Panc1 (cell line): ENCODE data around the gene CNOT6L.

Source experiments
- POLR2AphosphoS5 ChIP-seq: IDR thresholded peaks from 2 replicates; pipeline ENCODE4 v1.6.1; 2012; ENCODE audit warnings: mild to moderate bottlenecking, low read depth, low read length, moderate library complexity
- SIN3A ChIP-seq: IDR thresholded peaks from 2 replicates; pipeline ENCODE4 v1.6.1; 2012; ENCODE audit warnings: low read depth, mild to moderate bottlenecking, low read length, moderate library complexity, borderline replicate concordance; ENCODE audit not compliant: insufficient read depth
- TF ChIP-seq, protein P1 (sequence below): fragments of 450-650 bp; IDR thresholded peaks from 2 replicates; pipeline ENCODE4 v1.5.1; 2017; ENCODE audit warnings: mild to moderate bottlenecking
- TF ChIP-seq, protein P2 (sequence below), 2 experiments: IDR thresholded peaks; 2 replicates each; pipeline ENCODE4 v1.6.1; 2011 to 2012; ENCODE audit warnings: low read depth in 2 of 2, control low read depth in 1 of 2, low read length in 1 of 2, mild to moderate bottlenecking in 1 of 2, moderate library complexity in 1 of 2; ENCODE audit not compliant: insufficient read depth in 1 of 2

DNA sequence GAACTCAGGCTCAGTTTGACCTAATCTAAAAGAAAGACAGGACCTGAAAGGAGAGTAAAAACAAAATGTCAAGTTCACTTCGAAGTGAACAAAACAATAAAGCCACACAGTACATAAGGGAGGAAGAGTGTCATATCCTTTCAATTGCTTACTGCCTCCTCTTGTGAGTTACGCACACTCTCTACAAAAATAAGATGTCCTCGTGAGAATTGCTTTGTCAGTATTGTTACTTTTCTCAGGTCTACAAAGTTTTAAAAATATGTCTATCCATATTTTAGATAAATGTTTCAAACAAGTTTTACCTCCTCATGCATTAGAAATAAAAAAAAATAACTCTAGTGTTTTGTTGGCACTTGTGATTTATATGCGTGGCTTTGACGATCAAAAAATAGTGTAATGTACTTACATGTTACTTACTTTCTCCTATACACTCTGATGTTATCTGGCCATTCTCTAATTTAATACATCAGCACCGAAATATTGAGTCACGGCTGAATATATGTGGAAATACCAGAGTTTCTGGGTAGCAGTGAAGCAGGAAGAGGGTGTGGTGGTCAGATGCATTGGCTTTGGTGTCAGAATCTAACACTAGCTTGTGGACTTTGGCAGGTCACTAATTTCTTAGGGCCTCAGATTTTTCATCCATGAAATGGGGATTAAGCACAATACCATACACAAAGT is 35.4 kb upstream of the CNOT6L start:
- TF ChIP-seq, protein P1, sequence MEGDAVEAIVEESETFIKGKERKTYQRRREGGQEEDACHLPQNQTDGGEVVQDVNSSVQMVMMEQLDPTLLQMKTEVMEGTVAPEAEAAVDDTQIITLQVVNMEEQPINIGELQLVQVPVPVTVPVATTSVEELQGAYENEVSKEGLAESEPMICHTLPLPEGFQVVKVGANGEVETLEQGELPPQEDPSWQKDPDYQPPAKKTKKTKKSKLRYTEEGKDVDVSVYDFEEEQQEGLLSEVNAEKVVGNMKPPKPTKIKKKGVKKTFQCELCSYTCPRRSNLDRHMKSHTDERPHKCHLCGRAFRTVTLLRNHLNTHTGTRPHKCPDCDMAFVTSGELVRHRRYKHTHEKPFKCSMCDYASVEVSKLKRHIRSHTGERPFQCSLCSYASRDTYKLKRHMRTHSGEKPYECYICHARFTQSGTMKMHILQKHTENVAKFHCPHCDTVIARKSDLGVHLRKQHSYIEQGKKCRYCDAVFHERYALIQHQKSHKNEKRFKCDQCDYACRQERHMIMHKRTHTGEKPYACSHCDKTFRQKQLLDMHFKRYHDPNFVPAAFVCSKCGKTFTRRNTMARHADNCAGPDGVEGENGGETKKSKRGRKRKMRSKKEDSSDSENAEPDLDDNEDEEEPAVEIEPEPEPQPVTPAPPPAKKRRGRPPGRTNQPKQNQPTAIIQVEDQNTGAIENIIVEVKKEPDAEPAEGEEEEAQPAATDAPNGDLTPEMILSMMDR: no peak
- TF ChIP-seq POLR2AphosphoS5: no peak
- TF ChIP-seq, protein P2, sequence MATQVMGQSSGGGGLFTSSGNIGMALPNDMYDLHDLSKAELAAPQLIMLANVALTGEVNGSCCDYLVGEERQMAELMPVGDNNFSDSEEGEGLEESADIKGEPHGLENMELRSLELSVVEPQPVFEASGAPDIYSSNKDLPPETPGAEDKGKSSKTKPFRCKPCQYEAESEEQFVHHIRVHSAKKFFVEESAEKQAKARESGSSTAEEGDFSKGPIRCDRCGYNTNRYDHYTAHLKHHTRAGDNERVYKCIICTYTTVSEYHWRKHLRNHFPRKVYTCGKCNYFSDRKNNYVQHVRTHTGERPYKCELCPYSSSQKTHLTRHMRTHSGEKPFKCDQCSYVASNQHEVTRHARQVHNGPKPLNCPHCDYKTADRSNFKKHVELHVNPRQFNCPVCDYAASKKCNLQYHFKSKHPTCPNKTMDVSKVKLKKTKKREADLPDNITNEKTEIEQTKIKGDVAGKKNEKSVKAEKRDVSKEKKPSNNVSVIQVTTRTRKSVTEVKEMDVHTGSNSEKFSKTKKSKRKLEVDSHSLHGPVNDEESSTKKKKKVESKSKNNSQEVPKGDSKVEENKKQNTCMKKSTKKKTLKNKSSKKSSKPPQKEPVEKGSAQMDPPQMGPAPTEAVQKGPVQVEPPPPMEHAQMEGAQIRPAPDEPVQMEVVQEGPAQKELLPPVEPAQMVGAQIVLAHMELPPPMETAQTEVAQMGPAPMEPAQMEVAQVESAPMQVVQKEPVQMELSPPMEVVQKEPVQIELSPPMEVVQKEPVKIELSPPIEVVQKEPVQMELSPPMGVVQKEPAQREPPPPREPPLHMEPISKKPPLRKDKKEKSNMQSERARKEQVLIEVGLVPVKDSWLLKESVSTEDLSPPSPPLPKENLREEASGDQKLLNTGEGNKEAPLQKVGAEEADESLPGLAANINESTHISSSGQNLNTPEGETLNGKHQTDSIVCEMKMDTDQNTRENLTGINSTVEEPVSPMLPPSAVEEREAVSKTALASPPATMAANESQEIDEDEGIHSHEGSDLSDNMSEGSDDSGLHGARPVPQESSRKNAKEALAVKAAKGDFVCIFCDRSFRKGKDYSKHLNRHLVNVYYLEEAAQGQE (IDR thresholded peaks at IDR 0.05; ENCODE audit: insufficient read depth in 1 of 2, low read depth in 2 of 2, low read length in 1 of 2): no peak
- TF ChIP-seq SIN3A: no peak
